Hepatocyte (in vitro differentiated cells): ENCODE measurements around the gene SPTAN1. TPM values are rescaled to one million over a fixed set of nuclear protein-coding genes. Genes with fewer than 3 reads are reported as not detected.
"Not testable (repeated sequence)": the region's sequence is repeated elsewhere in the genome, so short reads cannot be mapped to it uniquely, and the experiment has no call there.

Source experiments
- DNase-seq: peaks from one replicate; pipeline ENCODE4 v3.0.0-alpha.2; 2016; ENCODE audit warnings: low spot score
- H2AFZ ChIP-seq: fragments of 200-600 bp; sonication (generic); 2 replicates; pipeline ENCODE4 v1.6.0; 2016; ENCODE audit warnings: antibody characterized with exemption, mild to moderate bottlenecking
- H3K27ac ChIP-seq: fragments of 200-600 bp; sonication (generic); 2 replicates; pipeline ENCODE4 v1.5.1; 2016; ENCODE audit warnings: mild to moderate bottlenecking
- H3K27me3 ChIP-seq: fragments of 200-600 bp; sonication (generic); 2 replicates; pipeline ENCODE4 v1.6.1; 2016
- H3K36me3 ChIP-seq: fragments of 200-600 bp; sonication (generic); replicated peaks from 2 replicates; pipeline ENCODE4 v1.5.1; 2016; ENCODE audit warnings: low read depth; ENCODE audit not compliant: insufficient read depth
- H3K4me1 ChIP-seq: fragments of 200-600 bp; sonication (generic); 2 replicates; pipeline ENCODE4 v1.5.1; 2016; ENCODE audit warnings: mild to moderate bottlenecking, moderate library complexity; ENCODE audit not compliant: insufficient read depth
- H3K4me2 ChIP-seq: fragments of 200-600 bp; sonication (generic); 2 replicates; pipeline ENCODE4 v1.6.0; 2016
- H3K4me3 ChIP-seq: fragments of 200-600 bp; sonication (generic); 2 replicates; pipeline ENCODE4 v1.5.1; 2016; ENCODE audit warnings: mild to moderate bottlenecking
- H3K79me2 ChIP-seq: fragments of 200-600 bp; sonication (generic); 2 replicates; pipeline ENCODE4 v1.6.0; 2017; ENCODE audit warnings: mild to moderate bottlenecking
- H3K9me2 ChIP-seq: fragments of 200-600 bp; sonication (generic); replicated peaks from 2 replicates; pipeline ENCODE4 v1.6.0; 2017; ENCODE audit warnings: mild to moderate bottlenecking; ENCODE audit not compliant: insufficient read depth
- H3K9me3 ChIP-seq: fragments of 200-600 bp; sonication (generic); 2 replicates; pipeline ENCODE4 v1.5.1; 2016; ENCODE audit warnings: low read depth, mild to moderate bottlenecking
- H4K20me1 ChIP-seq: fragments of 200-600 bp; sonication (generic); 2 replicates; pipeline ENCODE4 v1.6.0; 2016; ENCODE audit warnings: mild to moderate bottlenecking; ENCODE audit not compliant: insufficient read depth, poor library complexity, severe bottlenecking
- EZH2 ChIP-seq: fragments of 200-600 bp; sonication (generic); IDR thresholded peaks from 2 replicates; pipeline ENCODE4 v1.6.1; 2016; ENCODE audit warnings: antibody characterized with exemption, mild to moderate bottlenecking, borderline replicate concordance
- EZH2phosphoT487 ChIP-seq: fragments of 200-600 bp; sonication (generic); IDR thresholded peaks from one replicate; pipeline ENCODE4 v1.6.1; 2018; ENCODE audit warnings: antibody characterized with exemption, mild to moderate bottlenecking, low read depth, moderate library complexity; ENCODE audit not compliant: unreplicated experiment, severe bottlenecking
- WGBS: methylation state at CpG from one replicate; pipeline ENCODE4 v1.1.6; 2016; ENCODE audit warnings: low lambda C conversion rate; ENCODE audit errors: missing lambda C conversion rate; 5-methylcytosine and 5-hydroxymethylcytosine counted together
- polyA plus RNA-seq: library from polyadenylated mRNA; unstranded; fragments of >200 nt; fragmentation: Nextera tagmentation; extraction: Ambion mirVana; gene quantifications from 2 replicates; pipeline ENCODE4 v1.2.1, GENCODE V29; 2016
- total RNA-seq: library from RNA; depleted of rRNA; stranded (reverse); fragments of >200 nt; gene quantifications from 2 replicates; pipeline ENCODE4 v1.2.3, GENCODE V29; 2014
- TF ChIP-seq, protein P1 (sequence below): fragments of 200-600 bp; sonication (generic); IDR thresholded peaks from 2 replicates; pipeline ENCODE4 v1.5.1; 2016; ENCODE audit warnings: antibody characterized with exemption, mild to moderate bottlenecking; ENCODE audit not compliant: poor library complexity

The SPTAN1 gene
- total and polyA plus RNA-seq, 2 experiments from 2014 or later: 123 to 184 TPM

DNA sequence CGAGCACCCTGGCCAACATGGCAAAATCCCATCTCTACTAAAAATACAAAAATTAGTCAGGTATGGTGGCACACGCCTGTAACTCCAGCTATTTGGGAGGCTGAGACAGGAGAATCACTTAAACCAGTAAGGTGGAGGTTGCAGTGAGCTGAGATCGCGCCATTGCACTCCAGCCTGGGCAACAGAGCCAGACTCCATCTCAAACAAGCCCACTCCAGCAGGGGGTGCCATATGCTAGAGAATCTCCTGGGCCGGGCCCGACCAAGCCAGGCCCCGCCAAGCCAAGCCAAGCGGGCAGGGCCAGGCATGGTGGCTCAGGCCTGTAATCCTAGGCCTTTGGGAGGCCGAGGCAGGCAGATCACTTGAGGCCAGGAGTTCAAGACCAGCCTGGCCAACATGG is 95.8 kb downstream of the SPTAN1 start:
- 96% methylated on average over 9 of the region's 9 CpGs for WGBS
- not testable (repeated sequence) for DNase-seq

DNA sequence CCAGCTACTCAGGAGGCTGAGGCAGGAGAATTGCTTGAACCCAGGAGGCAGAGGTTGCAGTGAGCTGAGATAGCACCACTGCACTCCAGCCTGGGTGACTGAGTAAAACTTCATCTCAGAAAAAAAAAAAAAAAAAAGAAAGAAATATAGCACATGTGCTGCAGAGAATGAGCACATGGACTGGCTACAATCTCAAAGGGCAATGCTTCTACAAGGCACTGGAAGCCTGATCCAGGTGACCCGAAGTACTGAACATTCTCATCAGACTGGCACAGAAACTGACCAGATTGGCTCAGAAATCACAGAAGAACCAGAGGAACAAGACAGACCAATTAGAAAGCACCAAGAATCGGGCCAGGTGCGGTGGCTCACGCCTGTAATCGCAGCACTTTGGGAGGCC is 99.4 kb downstream of the SPTAN1 start:
- Histone ChIP-seq H3K4me3 (no peak overlapping the region), H3K36me3 (no peaks in the 10 kb centered on the region), H3K4me1 (no peaks in the 10 kb centered on the region), H3K27ac (no peak overlapping the region), H3K9me2 (no peaks in the 10 kb centered on the region), H3K9me3 (no peaks in the 10 kb centered on the region), H3K4me2 (no peak overlapping the region), H2AFZ (no peak overlapping the region), H3K79me2 (peaks cover 19% of the 10 kb centered on the region), H4K20me1 (no peaks in the 10 kb centered on the region), H3K27me3 (no peaks in the 10 kb centered on the region)
- DNase-seq: no peak
- 97% methylated on average over 5 of the region's 5 CpGs for WGBS
- TF ChIP-seq EZH2phosphoT487 (no peak), EZH2 (no peak)
- TF ChIP-seq, protein P1, sequence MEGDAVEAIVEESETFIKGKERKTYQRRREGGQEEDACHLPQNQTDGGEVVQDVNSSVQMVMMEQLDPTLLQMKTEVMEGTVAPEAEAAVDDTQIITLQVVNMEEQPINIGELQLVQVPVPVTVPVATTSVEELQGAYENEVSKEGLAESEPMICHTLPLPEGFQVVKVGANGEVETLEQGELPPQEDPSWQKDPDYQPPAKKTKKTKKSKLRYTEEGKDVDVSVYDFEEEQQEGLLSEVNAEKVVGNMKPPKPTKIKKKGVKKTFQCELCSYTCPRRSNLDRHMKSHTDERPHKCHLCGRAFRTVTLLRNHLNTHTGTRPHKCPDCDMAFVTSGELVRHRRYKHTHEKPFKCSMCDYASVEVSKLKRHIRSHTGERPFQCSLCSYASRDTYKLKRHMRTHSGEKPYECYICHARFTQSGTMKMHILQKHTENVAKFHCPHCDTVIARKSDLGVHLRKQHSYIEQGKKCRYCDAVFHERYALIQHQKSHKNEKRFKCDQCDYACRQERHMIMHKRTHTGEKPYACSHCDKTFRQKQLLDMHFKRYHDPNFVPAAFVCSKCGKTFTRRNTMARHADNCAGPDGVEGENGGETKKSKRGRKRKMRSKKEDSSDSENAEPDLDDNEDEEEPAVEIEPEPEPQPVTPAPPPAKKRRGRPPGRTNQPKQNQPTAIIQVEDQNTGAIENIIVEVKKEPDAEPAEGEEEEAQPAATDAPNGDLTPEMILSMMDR: no peak

More for the DNA sequence above, 95.8 kb downstream of the SPTAN1 start:
- not testable (repeated sequence) for H3K4me3 ChIP-seq, H3K27me3 ChIP-seq, H3K36me3 ChIP-seq, H3K79me2 ChIP-seq, H3K27ac ChIP-seq, H3K9me2 ChIP-seq, H3K4me1 ChIP-seq, H4K20me1 ChIP-seq, H3K4me2 ChIP-seq, H3K9me3 ChIP-seq, H2AFZ ChIP-seq
- TF ChIP-seq, protein P1: peak; percentile 32

DNA sequence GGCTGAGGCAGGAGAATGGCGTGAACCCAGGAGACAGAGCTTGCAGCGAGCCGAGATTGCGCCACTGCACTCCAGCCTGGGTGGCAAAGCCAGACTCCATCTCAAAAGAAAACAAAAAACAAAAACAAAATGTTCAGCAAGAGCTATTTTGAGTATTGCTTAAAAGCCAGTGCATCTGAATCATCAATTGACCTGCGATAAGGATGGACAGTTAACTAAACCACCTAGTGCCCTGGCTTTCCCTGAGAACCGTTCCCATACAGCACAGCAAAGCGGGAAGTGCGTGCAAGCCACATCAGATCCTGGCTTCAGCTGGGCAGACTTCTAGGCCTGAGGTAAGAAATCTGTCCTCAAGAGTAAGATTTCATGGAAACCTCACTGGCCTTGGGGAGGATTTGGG is 101.5 kb downstream of the SPTAN1 start:
- H3K79me2 ChIP-seq: peaks cover 16% of the 10 kb centered on the region
- DNase-seq: no peak
- no peak for TF ChIP-seq EZH2phosphoT487
- TF ChIP-seq, protein P1: no peak
- no peak for TF ChIP-seq EZH2
- H3K4me2 ChIP-seq: no peak overlapping the region
- no peaks in the 10 kb centered on the region for H3K4me1 ChIP-seq
- H3K27ac ChIP-seq: no peak overlapping the region
- H2AFZ ChIP-seq: no peak overlapping the region
- no peaks in the 10 kb centered on the region for H3K9me2 ChIP-seq
- no peaks in the 10 kb centered on the region for H3K9me3 ChIP-seq
- H3K27me3 ChIP-seq: no peaks in the 10 kb centered on the region
- WGBS: 94% methylated on average over 8 of the region's 8 CpGs
- no peak overlapping the region for H3K4me3 ChIP-seq
- H3K36me3 ChIP-seq: no peaks in the 10 kb centered on the region
- no peaks in the 10 kb centered on the region for H4K20me1 ChIP-seq

DNA sequence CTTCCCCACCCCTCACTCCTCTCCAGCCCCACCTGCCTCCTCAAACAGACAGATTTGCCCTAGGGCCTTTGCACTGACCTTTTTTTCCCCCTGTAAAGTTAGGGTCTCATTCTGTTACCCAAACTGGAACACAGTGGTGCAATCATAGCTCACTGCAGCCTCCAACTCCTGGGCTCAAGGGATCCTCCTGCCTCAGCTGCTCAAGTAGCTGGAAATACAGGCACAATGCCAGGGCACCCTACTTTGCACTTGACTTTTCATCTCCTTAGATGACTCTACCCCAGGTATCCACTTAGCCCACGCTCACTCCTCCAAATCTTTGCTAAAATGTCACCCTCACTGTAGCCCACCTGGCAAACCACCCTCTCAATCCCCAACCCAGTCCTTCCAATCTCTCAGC is 102.1 kb downstream of the SPTAN1 start:
- Histone ChIP-seq H3K9me2 (no peaks in the 10 kb centered on the region), H4K20me1 (no peaks in the 10 kb centered on the region), H2AFZ (no peak overlapping the region), H3K4me1 (no peaks in the 10 kb centered on the region), H3K27me3 (no peaks in the 10 kb centered on the region), H3K36me3 (no peaks in the 10 kb centered on the region), H3K27ac (no peak overlapping the region), H3K9me3 (no peaks in the 10 kb centered on the region), H3K4me3 (no peak overlapping the region), H3K4me2 (no peak overlapping the region), H3K79me2 (peaks cover 14% of the 10 kb centered on the region)
- WGBS: 85% methylated on average over 1 of the region's 1 CpG
- no peak for DNase-seq
- TF ChIP-seq EZH2phosphoT487 (no peak), EZH2 (no peak)
- TF ChIP-seq, protein P1: no peak
